ENCODE measurements around the gene PLA2G7.

Gene PLA2G7

GRCh38 chr6:46758960-46759753, 24.0 kb upstream of the PLA2G7 start:
- H3K4me3 ChIP-seq (replicated peaks; ENCODE audit: low read depth, low read length) = no peak overlapping the region
- no peak for TF ChIP-seq CTCF (IDR thresholded peaks at IDR 0.05; ENCODE audit: low read depth, low read length, missing control alignments)
- no peak for DNase-seq (ENCODE audit: extremely low read depth, low read depth)

GRCh38 chr6:46757214-46757596, 22.0 kb upstream of the PLA2G7 start:
- TF ChIP-seq CTCF (IDR thresholded peaks at IDR 0.05; ENCODE audit: low read depth, low read length, missing control alignments) = no peak
- H3K4me3 ChIP-seq (replicated peaks; ENCODE audit: low read depth, low read length) = no peak overlapping the region
- no peak for DNase-seq (ENCODE audit: extremely low read depth, low read depth)

- TF ChIP-seq CTCF (IDR thresholded peaks at IDR 0.05; ENCODE audit: low read depth, low read length, missing control alignments) = no peak
- H3K4me3 ChIP-seq (replicated peaks; ENCODE audit: low read depth, low read length) = no peak overlapping the region
- no peak for DNase-seq (ENCODE audit: extremely low read depth, low read depth)
Measured at GRCh38 chr6:46756469-46757213, 21.5 kb upstream of the PLA2G7 start.

GRCh38 chr6:46755865-46756264, 20.7 kb upstream of the PLA2G7 start:
- no peak for DNase-seq (ENCODE audit: extremely low read depth, low read depth)
- no peak for TF ChIP-seq CTCF (IDR thresholded peaks at IDR 0.05; ENCODE audit: low read depth, low read length, missing control alignments)
- H3K4me3 ChIP-seq (replicated peaks; ENCODE audit: low read depth, low read length) = no peak overlapping the region

- no peak overlapping the region for H3K4me3 ChIP-seq (replicated peaks; ENCODE audit: low read depth, low read length)
- no peak for DNase-seq (ENCODE audit: extremely low read depth, low read depth)
- TF ChIP-seq CTCF (IDR thresholded peaks at IDR 0.05; ENCODE audit: low read depth, low read length, missing control alignments) = no peak
Measured at GRCh38 chr6:46751658-46752057, 16.5 kb upstream of the PLA2G7 start.

GRCh38 chr6:46749731-46750130, 14.6 kb upstream of the PLA2G7 start:
- no peak for TF ChIP-seq CTCF (IDR thresholded peaks at IDR 0.05; ENCODE audit: low read depth, low read length, missing control alignments)
- no peak overlapping the region for H3K4me3 ChIP-seq (replicated peaks; ENCODE audit: low read depth, low read length)
- DNase-seq (ENCODE audit: extremely low read depth, low read depth) = no peak
